GM12864 (cell line): ENCODE measurements around the gene ASIC4.

ENCODE experiments used
- DNase-seq: peaks from one replicate; pipeline ENCODE4 v3.0.0-alpha.2; 2011; ENCODE audit warnings: low read depth
- H3K4me3 ChIP-seq: 2 replicates; pipeline ENCODE4 v1.5.1; 2011; ENCODE audit warnings: mild to moderate bottlenecking, low read depth, low read length, control low read depth
- CTCF ChIP-seq: IDR thresholded peaks from 2 replicates; pipeline ENCODE4 v1.5.1; 2011; ENCODE audit warnings: low read depth, mild to moderate bottlenecking, moderate library complexity, low read length, control low read depth, inconsistent platforms; ENCODE audit errors: missing control alignments

Gene ASIC4

GRCh38 chr2:219540784-219541504 is 26.7 kb downstream of the ASIC4 start:
- no peak for DNase-seq
- H3K4me3 ChIP-seq, result no peak overlapping the region
- no peak for TF ChIP-seq CTCF

- peak; percentile 70 for DNase-seq
- peak; percentile 88 for TF ChIP-seq CTCF
- H3K4me3 ChIP-seq, result peak overlapping the region; percentile 85
Measured at GRCh38 chr2:219541611-219542180, 27.4 kb downstream of the ASIC4 start.

- DNase-seq, result no peak
- TF ChIP-seq CTCF, result no peak
- peak overlapping the region; percentile 85 for H3K4me3 ChIP-seq
Measured at GRCh38 chr2:219542931-219543595, 28.8 kb downstream of the ASIC4 start.

- H3K4me3 ChIP-seq, result peak within 1 kb of the TSS; percentile 85
- TF ChIP-seq CTCF, result no peak
Measured at GRCh38 chr2:219543596-219544358, 29.5 kb downstream of the ASIC4 start, which contains the start of the genes CHPF and TMEM198. Gene CHPF, minus strand, starts transcription at chr2:219543809. Its CDS starts 271 bp downstream, at chr2:219543538. Gene TMEM198, plus strand, starts transcription at chr2:219544028. Its CDS starts 700 bp downstream, at chr2:219544728.

GRCh38 chr2:219544567-219544966 is 30.3 kb downstream of the ASIC4 start:
- TF ChIP-seq CTCF, result no peak
- no peak overlapping the region; the same call in 1 of the 2 replicates for H3K4me3 ChIP-seq
- no peak for DNase-seq

More at GRCh38 chr2:219543596-219544358, 29.5 kb downstream of the ASIC4 start, which contains the start of the genes CHPF and TMEM198:
- DNase-seq, result peak; percentile 89

DNA sequence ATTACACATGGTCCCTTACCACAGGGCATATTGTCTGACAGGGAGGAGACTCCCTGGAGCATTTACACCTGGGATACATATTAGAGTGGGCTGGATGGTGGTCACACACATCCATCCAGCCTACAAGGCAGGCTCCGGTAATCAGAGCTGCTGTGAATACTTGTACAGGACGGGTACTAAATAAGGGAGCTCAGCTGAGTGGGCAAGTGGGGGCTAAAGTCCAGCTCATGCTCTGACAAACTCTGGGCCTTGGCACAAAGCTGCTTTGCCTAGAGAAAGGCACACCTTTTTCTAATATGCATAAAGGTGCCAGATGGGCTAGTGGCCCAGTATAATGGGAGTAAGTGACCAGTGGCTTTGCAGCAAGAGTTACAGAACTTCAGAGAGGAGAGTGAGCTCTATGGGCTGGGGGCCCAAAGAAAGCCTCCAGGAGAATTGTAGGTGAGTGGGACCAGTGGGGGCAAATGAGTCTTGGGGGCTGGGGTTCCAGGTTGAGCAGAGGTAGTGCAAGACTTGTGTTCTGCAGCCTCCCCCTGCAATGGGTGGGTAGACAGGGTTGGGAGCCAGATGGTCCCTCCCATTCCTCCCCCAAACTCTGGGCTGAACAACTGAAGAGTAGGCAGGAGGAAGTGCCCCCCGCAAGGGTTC is 31.1 kb downstream of the ASIC4 start:
- no peak for TF ChIP-seq CTCF
- H3K4me3 ChIP-seq, result no peak overlapping the region
- DNase-seq, result no peak
